GM21825 (cell line): ENCODE measurements around the gene PCSK7.
"Not testable (repeated sequence)": the region's sequence is repeated elsewhere in the genome, so short reads cannot be mapped to it uniquely, and the experiment has no call there.

Source experiments
- ATAC-seq: cut with Tn5 transposase; IDR thresholded peaks from one replicate; pipeline ENCODE4 v1.9.1; 2021; ENCODE audit warnings: mild to moderate bottlenecking, moderate library complexity; ENCODE audit not compliant: unreplicated experiment

The PCSK7 gene

DNA sequence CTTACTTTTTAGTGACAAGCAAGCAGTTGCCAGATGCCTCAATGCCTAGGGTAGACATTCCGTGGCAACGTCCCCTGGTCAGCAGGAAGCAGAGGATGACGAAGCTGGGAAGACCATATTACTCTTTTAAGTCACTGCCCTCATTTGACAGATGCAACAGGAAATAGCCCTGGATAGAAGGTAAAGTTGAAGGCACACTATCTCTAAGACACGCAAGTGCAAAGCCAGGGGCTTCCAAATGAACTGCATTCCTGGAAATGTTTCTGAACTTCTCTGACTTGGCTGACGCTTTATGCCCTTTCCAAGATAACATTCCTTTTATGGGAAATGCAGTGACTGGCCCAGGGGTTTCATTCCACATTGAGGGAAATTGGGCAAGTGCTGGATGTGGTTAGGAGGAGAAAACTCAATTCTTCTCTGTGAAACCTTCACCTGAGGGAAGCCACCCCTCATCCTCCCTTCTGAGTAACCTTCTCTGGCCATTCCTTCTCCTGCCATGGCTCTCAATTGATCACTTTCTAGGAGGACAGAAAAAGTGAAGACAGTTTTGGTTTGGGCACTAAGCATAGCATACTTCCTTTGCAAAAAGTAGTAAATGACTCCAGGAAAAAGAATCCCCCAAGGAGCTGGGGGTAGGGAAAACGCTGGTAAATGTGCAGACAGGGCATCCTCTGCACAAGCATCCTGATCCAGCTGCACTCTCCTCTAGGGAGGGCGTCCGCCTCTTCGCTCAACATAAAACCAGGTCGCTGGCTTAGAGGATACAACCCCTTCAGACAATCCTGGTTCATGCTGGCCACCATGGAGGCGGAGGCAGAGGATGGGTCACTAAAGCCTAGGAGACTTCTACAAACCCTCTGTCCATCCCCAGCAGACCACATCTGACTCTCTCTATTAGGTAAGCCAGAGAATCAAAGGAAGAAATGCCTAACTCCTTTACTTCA is 14.5 kb downstream of the PCSK7 start:
- no peak for ATAC-seq

- no peak for ATAC-seq
These were observed 17.3 kb downstream of the PCSK7 start for GRCh38 chr11:117214404-117215110.

DNA sequence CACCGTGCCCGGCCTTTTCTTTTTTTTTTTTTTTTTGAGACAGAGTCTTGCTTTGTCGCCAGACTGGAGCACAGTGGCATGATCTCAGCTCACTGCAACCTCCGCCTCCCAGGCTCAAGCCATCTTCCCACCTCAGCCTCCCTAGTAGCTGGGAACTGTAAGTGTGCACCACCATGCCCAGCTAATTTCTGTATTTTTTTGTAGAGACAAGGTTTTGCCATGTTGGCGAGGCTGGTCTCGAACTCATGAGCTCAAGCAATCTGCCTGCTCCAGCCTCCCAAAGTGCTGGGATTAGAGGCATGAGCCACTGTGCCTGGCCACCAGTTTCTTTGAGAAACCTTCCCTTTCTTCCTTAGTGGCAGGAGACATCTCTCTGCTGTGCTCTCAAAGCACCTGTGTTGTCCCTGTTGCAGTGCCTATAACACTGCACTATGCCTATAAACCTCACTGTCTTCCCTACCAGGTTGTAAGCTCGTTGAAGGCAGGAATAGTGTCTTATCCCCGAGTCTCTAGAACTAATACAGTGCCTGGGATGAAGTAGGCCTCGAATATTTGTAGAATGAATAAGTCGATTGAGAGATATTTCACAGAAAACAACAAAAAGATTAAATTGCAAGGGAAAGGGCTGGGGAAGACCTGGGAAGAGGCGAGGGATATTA is 19.0 kb downstream of the PCSK7 start:
- ATAC-seq = no peak

DNA sequence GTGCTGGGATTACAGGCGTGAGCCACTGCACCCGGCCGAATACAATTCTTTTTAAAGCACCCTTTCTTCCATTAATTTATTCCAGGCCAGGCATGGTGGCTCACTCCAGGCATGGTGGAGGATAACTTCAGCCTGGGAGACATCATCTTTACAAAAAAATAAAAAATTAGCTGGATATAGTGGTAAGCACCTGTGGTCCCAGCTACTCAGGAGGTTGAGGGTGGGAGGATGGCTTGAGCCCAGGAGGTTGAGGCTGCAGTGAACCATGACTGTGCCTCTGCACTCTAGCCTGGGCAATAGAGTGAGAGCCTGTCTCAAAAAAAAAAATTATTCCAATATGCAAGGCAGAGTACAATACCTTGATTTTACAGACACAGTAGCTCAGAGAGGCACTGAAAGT is 21.3 kb downstream of the PCSK7 start:
- ATAC-seq = no peak

GRCh38 chr11:117209351-117210125 is 22.3 kb downstream of the PCSK7 start:
- ATAC-seq = not testable (repeated sequence)

DNA sequence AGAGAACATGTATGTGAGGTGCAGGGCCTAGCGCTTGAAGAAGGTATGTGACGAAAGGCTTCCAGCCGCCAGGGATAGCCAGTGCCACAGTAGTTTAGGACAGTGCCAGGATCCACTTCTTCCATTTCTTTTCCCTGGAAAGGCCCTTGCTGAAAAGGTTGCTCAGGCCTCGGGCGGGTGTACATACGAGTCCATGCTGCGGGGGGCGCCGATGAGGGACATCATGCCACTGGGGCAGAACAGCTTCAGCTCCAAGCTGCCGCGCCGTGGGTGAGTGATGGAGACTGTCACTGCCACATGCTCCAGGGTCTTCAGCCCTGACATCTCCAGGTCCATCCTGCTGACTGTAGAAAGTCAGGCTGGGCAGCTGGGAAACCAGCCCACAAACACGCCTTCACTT is 23.2 kb downstream of the PCSK7 start:
- not testable (repeated sequence) for ATAC-seq

DNA sequence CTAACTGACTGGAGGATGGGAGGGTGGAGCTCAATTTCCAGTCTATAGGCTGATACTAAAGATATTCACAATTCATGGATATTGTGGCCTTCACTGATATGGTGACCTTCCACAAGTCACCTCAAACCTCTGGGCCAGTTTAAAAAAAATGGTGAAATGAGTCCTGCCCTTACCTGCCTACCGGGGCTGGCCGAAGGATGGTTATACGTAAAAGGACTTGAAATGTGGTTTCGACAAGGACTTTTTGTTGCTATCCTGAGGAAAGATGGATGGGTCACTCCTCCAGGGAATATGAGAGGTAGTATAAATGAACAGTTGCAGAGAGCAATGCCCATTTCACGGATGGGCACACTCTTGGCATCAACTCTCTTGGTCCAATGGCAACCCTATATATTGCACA is 24.4 kb downstream of the PCSK7 start:
- not testable (repeated sequence) for ATAC-seq

DNA sequence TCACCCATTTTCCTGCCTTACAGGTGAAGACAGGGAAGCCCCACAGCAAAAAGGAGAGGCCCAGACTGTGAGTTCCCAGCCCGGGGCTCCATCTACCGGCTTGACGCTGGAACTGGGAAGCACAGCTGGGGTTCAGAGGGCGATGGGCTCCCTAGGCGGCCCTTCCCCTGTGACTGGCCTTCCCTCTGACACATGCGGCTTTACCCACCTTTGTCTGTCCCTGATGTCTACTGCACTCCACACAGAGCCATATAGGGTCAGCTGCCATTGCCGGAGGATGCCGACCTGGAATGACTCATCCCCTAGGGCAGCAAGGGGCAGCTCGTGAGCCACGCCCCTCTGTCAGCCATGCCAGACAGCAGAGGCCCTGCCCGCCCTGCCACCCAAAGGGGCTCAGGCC is 25.0 kb downstream of the PCSK7 start:
- not testable (repeated sequence) for ATAC-seq

- ATAC-seq = not testable (repeated sequence)
These were observed 25.8 kb downstream of the PCSK7 start for GRCh38 chr11:117206111-117206510.

DNA sequence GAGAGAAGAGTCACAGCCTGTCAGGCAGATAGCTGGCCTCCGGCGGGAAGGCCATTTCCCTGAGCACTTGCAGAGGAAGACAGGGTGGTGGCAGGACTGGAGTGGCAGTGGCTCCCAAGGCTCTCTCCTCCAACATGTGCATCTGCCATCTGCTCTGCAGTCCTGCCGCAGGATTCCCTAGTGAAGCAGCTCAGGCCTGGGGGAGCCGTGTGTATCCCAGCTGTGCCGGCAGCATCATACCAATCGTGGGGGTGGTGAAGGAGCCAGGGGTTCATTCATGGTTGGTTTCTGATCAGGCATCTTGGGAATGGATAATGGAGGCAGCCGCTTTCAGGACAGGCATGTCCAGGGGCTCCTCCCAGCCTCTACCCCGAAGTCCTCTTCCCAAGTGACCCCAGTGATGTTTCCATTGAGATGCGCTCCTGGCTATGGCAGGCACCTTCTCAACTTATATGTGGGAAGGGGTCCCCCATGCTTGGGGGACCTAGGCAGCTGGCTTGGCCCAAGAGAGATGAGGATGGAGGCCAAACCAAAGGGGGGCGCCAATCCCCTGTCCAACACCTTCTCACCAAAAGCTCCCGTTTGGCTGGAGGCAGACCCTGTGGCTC is 26.6 kb downstream of the PCSK7 start:
- ATAC-seq = no peak

DNA sequence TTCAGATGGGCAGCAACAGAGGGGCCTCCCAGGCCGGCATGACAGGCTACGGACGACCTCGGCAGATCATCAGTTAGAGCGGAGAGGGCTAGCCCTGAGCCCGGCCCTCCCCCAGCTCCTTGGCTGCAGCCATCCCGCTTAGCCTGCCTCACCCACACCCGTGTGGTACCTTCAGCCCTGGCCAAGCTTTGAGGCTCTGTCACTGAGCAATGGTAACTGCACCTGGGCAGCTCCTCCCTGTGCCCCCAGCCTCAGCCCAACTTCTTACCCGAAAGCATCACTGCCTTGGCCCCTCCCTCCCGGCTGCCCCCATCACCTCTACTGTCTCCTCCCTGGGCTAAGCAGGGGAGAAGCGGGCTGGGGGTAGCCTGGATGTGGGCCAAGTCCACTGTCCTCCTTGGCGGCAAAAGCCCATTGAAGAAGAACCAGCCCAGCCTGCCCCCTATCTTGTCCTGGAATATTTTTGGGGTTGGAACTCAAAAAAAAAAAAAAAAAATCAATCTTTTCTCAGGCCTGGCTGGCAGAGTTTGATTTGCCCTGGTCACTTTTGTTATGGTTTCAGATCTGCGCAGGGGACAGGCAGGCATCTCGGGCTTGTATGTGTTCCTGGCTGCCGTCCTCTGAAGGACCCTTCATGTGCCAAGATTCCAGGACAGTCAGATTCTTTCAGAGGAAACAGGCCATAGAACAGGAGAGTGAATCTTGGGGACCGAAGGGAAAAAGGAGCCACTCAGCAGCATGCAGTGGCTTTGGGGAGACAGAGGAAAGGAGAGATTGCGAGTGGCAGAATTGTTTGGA is 27.4 kb downstream of the PCSK7 start:
- no peak for ATAC-seq

GRCh38 chr11:117203069-117203407 is 28.8 kb downstream of the PCSK7 start:
- no peak for ATAC-seq

GRCh38 chr11:117202386-117203068 is 29.3 kb downstream of the PCSK7 start:
- no peak for ATAC-seq

GRCh38 chr11:117201658-117202305 is 30.1 kb downstream of the PCSK7 start:
- no peak for ATAC-seq

DNA sequence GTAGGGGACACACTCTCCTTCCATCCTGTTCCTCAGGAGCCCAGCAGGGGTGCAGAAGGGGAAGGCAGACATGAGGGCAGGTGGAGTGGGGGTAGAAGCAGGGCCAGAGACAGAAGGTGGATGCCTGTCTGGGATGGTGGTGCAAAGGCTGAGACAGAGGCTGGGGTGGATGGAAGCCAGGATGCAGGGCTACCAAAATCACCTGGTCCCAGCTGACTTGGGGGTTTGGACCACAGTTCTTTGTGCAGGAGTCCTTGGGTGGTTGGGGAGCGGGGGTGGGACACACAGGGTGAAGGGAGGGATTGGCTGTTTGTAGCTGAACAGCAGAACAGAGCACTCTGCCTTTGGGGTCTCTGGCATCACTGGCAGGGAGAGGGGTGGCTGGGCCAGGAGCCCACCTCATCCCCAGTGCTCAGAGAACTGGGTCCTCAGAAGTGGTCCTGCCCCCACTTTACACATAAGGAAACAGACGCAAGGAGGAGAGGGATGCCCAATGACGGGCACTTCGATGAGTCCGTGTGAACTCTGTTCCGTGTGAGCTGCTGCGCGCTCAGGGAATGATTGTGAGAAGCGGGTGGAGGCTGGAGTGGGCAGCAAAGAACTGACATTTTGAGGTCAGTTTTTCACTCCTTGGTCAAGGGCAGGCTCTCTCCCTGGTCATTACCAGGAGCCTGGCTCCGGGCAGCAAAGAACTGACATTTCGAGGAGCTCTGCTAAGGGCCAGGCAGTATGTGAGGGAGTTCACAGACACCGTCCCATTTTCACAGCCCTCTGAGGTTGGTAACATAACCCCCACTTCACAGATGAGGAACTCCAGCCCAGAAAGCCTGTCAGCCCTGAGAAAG is 30.8 kb downstream of the PCSK7 start:
- ATAC-seq = no peak

GRCh38 chr11:117199916-117200812 is 31.7 kb downstream of the PCSK7 start:
- ATAC-seq = no peak
